ENCODE data around the gene SSBP1.

DNA sequence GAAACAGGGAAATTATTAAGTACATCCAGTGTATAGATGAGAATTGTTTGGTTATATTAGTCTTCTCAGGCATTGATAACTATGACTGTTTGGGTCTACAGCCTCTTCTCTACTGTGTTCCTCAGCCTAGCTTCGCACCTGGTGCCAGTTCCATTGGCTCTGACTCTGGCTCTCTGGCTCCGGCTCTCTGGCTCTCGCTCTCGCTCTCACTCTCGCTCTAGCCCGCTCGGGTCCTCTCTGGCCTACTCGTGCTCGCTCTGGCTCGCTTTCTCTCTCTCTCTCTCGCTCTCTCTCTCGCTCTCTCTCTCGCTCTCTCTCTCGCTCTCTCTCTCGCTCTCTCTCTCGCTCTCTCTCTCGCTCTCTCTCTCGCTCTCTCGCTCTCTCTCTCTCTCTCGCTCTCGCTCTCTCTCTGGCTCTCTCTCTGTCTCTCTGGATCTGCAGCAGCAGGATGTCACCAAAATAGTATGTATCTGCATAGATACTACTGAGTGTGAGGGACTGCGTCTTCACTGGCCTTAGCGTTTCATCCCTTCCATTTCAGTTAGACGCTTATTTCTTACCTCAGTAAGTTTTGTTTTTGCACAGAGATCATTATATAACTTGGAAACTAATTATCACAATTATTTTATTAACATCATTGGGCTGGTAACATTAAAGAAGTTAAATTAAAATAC is 6.5 kb upstream of the SSBP1 start:
- no peak for TF ChIP-seq ZNF274 (IDR thresholded peaks at IDR 0.05; ENCODE audit: low read depth, low read length)
- no peak for TF ChIP-seq YY1 (IDR thresholded peaks at IDR 0.05; ENCODE audit: insufficient read depth, insufficient read length)

Measured in NT2/D1 (cell line).